IMR-90 (cell line): Measurements from ENCODE around the gene TEX2. TPM values are rescaled to one million over a fixed set of nuclear protein-coding genes. Genes with fewer than 3 reads are reported as not detected.

Experiments
- ATAC-seq: fragments of 200-7000 bp; cut with Tn5 transposase; 2 replicates; pipeline ENCODE4 v1.9.1; 2020; ENCODE audit warnings: low read depth, mild to moderate bottlenecking, moderate library complexity
- BruUV-seq: library from RNA; stranded (reverse); fragments of 400-500 nt; replicated peaks from 2 replicates; lab custom pipeline; 2021; lab: Mats Ljungman, UMichigan
- CTCF ChIA-PET: fragments of 300-600 bp; formaldehyde crosslinking; extraction: SDS; loops from one replicate; lab custom pipeline; 2021; ENCODE audit warnings: antibody characterized with exemption; lab: Yijun Ruan, JAX
- POLR2A ChIA-PET: fragments of 300-600 bp; sonication (Branson Sonifier 250); formaldehyde crosslinking; loops from one replicate; lab custom pipeline; 2022; ENCODE audit warnings: antibody characterized with exemption; ENCODE audit not compliant: unreplicated experiment; lab: Charles Lee
- DNase-seq: peaks from one replicate; pipeline ENCODE4 v3.0.0; 2013
- H2AFZ ChIP-seq: replicated peaks from 2 replicates; pipeline ENCODE3; 2013; ENCODE audit warnings: low read length, mild to moderate bottlenecking; ENCODE audit not compliant: poor library complexity
- H2AK5ac ChIP-seq: 2 replicates; pipeline ENCODE4 v1.6.1; 2013; ENCODE audit warnings: low read depth, low read length, inconsistent platforms
- H2AK9ac ChIP-seq: replicated peaks from 2 replicates; pipeline ENCODE3; 2013; ENCODE audit warnings: mild to moderate bottlenecking, low read depth, low read length, moderate library complexity; ENCODE audit not compliant: poor library complexity
- H2BK120ac ChIP-seq: 2 replicates; pipeline ENCODE4 v1.6.1; 2013; ENCODE audit warnings: low read depth, low read length, inconsistent platforms
- H2BK15ac ChIP-seq: 3 replicates; pipeline ENCODE4 v1.6.1; 2013; ENCODE audit warnings: low read depth, low read length, inconsistent platforms
- H2BK20ac ChIP-seq: 2 replicates; pipeline ENCODE4 v1.6.1; 2013; ENCODE audit warnings: low read depth, mild to moderate bottlenecking, inconsistent platforms, low read length, moderate library complexity
- H2BK5ac ChIP-seq: 2 replicates; pipeline ENCODE4 v1.6.1; 2013; ENCODE audit warnings: mild to moderate bottlenecking, low read depth, low read length, inconsistent platforms; ENCODE audit not compliant: poor library complexity, severe bottlenecking
- H3K14ac ChIP-seq: replicated peaks from 2 replicates; pipeline ENCODE4 v1.6.1; 2013; ENCODE audit warnings: low read depth, low read length, inconsistent platforms
- H3K18ac ChIP-seq: 2 replicates; pipeline ENCODE4 v1.6.1; 2013; ENCODE audit warnings: low read depth, low read length, control low read depth
- H3K23ac ChIP-seq: 2 replicates; pipeline ENCODE4 v1.6.1; 2013; ENCODE audit warnings: low read depth, low read length, inconsistent platforms
- H3K27ac ChIP-seq: 2 replicates; pipeline ENCODE4 v1.5.1; 2013; ENCODE audit warnings: mild to moderate bottlenecking, control low read depth, low read length; ENCODE audit not compliant: insufficient read depth
- H3K27me3 ChIP-seq: 2 replicates; pipeline ENCODE4 v1.6.1; 2013; ENCODE audit warnings: low read length; ENCODE audit not compliant: control insufficient read depth, insufficient read depth
- H3K36me3 ChIP-seq: 2 replicates; pipeline ENCODE4 v1.6.1; 2013; ENCODE audit warnings: low read length, mixed read lengths; ENCODE audit not compliant: control insufficient read depth, insufficient read depth
- H3K4ac ChIP-seq: 2 replicates; pipeline ENCODE4 v1.6.1; 2013; ENCODE audit warnings: low read depth, low read length, inconsistent platforms
- H3K4me1 ChIP-seq: 2 replicates; pipeline ENCODE4 v1.6.1; 2013; ENCODE audit warnings: low read length, mixed read lengths; ENCODE audit not compliant: control insufficient read depth, insufficient read depth
- H3K4me2 ChIP-seq: 2 replicates; pipeline ENCODE4 v1.6.1; 2013; ENCODE audit warnings: low read depth, mild to moderate bottlenecking, control low read depth, low read length, moderate library complexity
- H3K4me3 ChIP-seq: 2 replicates; pipeline ENCODE4 v1.5.1; 2013; ENCODE audit warnings: low read depth, mild to moderate bottlenecking, control low read depth, low read length, moderate library complexity; ENCODE audit not compliant: insufficient read depth
- H3K56ac ChIP-seq: 2 replicates; pipeline ENCODE4 v1.6.1; 2013; ENCODE audit warnings: low read length, inconsistent platforms; ENCODE audit not compliant: insufficient read depth; ENCODE audit errors: extremely low read depth
- H3K79me1 ChIP-seq, 2 experiments: 2 replicates each; pipeline ENCODE4 v1.6.1; 2013; ENCODE audit warnings: low read length in 2 of 2, inconsistent platforms in 1 of 2, low read depth in 1 of 2
- H3K9ac ChIP-seq: 2 replicates; pipeline ENCODE4 v1.6.1; 2013; ENCODE audit warnings: low read depth, low read length, control low read depth
- H3K9me1 ChIP-seq: 2 replicates; pipeline ENCODE4 v1.6.1; 2013; ENCODE audit warnings: low read length, inconsistent platforms; ENCODE audit not compliant: insufficient read depth
- H3K9me3 ChIP-seq: 2 replicates; pipeline ENCODE4 v1.6.1; 2013; ENCODE audit warnings: low read length; ENCODE audit not compliant: control insufficient read depth, insufficient read depth
- H4K20me1 ChIP-seq: 2 replicates; pipeline ENCODE4 v1.6.1; 2013; ENCODE audit warnings: low read length, inconsistent platforms; ENCODE audit not compliant: insufficient read depth
- H4K5ac ChIP-seq: 2 replicates; pipeline ENCODE4 v1.6.1; 2013; ENCODE audit warnings: mild to moderate bottlenecking, low read depth, low read length, control low read depth
- H4K8ac ChIP-seq, 2 experiments: 2 replicates each; pipeline ENCODE4 v1.6.1; 2013; ENCODE audit warnings: low read depth in 2 of 2, low read length in 2 of 2, control low read depth in 1 of 2, inconsistent platforms in 1 of 2
- H4K91ac ChIP-seq: 2 replicates; pipeline ENCODE4 v1.6.1; 2013; ENCODE audit warnings: low read depth, low read length, inconsistent platforms; ENCODE audit not compliant: insufficient read depth
- BHLHE40 ChIP-seq: fragments of 150-350 bp; IDR thresholded peaks from 2 replicates; pipeline ENCODE4 v1.6.1; 2016; ENCODE audit warnings: mild to moderate bottlenecking, low read depth, low read length
- CEBPB ChIP-seq: IDR thresholded peaks from 2 replicates; pipeline ENCODE4 v1.6.1; 2012; ENCODE audit warnings: low read depth, low read length, improper control_type of control experiment
- CHD1 ChIP-seq: IDR thresholded peaks from 2 replicates; pipeline ENCODE4 v1.6.1; 2012; ENCODE audit warnings: low read depth, low read length, improper control_type of control experiment
- CTCF ChIP-seq: conservative IDR thresholded peaks from 2 replicates; pipeline ENCODE4 v1.5.1; 2012; ENCODE audit warnings: mild to moderate bottlenecking, low read depth, low read length, improper control_type of control experiment
- FOS ChIP-seq: fragments of 150-350 bp; IDR thresholded peaks from 2 replicates; pipeline ENCODE4 v1.6.1; 2016; ENCODE audit warnings: low read depth, low read length
- MAFK ChIP-seq: IDR thresholded peaks from 2 replicates; pipeline ENCODE4 v1.6.1; 2012; ENCODE audit warnings: low read depth, low read length, improper control_type of control experiment
- MAZ ChIP-seq: IDR thresholded peaks from 2 replicates; pipeline ENCODE4 v1.6.1; 2012; ENCODE audit warnings: low read depth, mild to moderate bottlenecking, low read length, improper control_type of control experiment, moderate library complexity, borderline replicate concordance
- MXI1 ChIP-seq: IDR thresholded peaks from 2 replicates; pipeline ENCODE4 v1.6.1; 2012; ENCODE audit warnings: low read depth, mild to moderate bottlenecking, low read length, moderate library complexity, borderline replicate concordance
- NFE2L2 ChIP-seq: fragments of 150-350 bp; IDR thresholded peaks from 2 replicates; pipeline ENCODE4 v1.6.1; 2016; ENCODE audit warnings: low read depth, mild to moderate bottlenecking, low read length
- POLR2A ChIP-seq: IDR thresholded peaks from 2 replicates; pipeline ENCODE4 v1.6.1; 2012; ENCODE audit warnings: mild to moderate bottlenecking, low read depth, low read length
- RAD21 ChIP-seq: IDR thresholded peaks from 2 replicates; pipeline ENCODE4 v1.6.1; 2012; ENCODE audit warnings: low read length, improper control_type of control experiment
- RCOR1 ChIP-seq: IDR thresholded peaks from 2 replicates; pipeline ENCODE4 v1.6.1; 2012; ENCODE audit warnings: mild to moderate bottlenecking, low read length, improper control_type of control experiment; ENCODE audit not compliant: insufficient replicate concordance
- RFX5 ChIP-seq: IDR thresholded peaks from 2 replicates; pipeline ENCODE4 v1.8.0; 2012; ENCODE audit warnings: low read depth, mild to moderate bottlenecking, low read length, moderate library complexity
- SMC3 ChIP-seq: fragments of 150-350 bp; IDR thresholded peaks from 2 replicates; pipeline ENCODE4 v1.6.1; 2016; ENCODE audit warnings: low read depth, mild to moderate bottlenecking, antibody characterized with exemption, low read length, moderate library complexity
- USF2 ChIP-seq: fragments of 150-350 bp; IDR thresholded peaks from 2 replicates; pipeline ENCODE4 v1.6.1; 2017; ENCODE audit warnings: mild to moderate bottlenecking, antibody characterized with exemption, low read length, low read depth
- WGBS, 2 experiments: methylation state at CpG; one replicate each; pipeline versions ENCODE4 v1.1.5 to v1.1.7; 2013; ENCODE audit warnings: missing lambda C conversion rate in 2 of 2; ENCODE audit not compliant: insufficient read length in 1 of 2; ENCODE audit errors: extremely low coverage in 2 of 2; 5-methylcytosine and 5-hydroxymethylcytosine counted together
- dilution Hi-C: fragments of 300-500 bp; cut with HindIII; formaldehyde crosslinking; loops from one replicate; pipeline ENCODE4 v1.14.3; 2018; ENCODE audit warnings: low sequenced_read_pairs; ENCODE audit not compliant: unreplicated experiment
- in situ Hi-C: fragments of 300-500 bp; cut with MboI; formaldehyde crosslinking; loops from 3 replicates; pipeline ENCODE4 v1.14.3; 2019; ENCODE audit warnings: low sequenced_read_pairs, inconsistent platforms, mixed read lengths
- intact Hi-C: fragments of 100-400 bp; cut with micrococcal nuclease; formaldehyde crosslinking; loops from 2 replicates; pipeline ENCODE4 v1.10.0; 2022
- polyA plus RNA-seq, 3 experiments: library from polyadenylated mRNA; depleted of rRNA; stranded (reverse); fragments of >200 nt; gene quantifications; 2 replicates each; pipeline ENCODE4 v1.2.3, GENCODE V29; 2012; ENCODE audit warnings: low replicate concordance in 1 of 3
- total RNA-seq: library from RNA; depleted of rRNA; stranded (reverse); fragments of >200 nt; gene quantifications from 2 replicates; pipeline ENCODE4 v1.2.3, GENCODE V29; 2012
- TF ChIP-seq, protein P1 (sequence below): fragments of 150-350 bp; IDR thresholded peaks from 2 replicates; pipeline ENCODE4 v1.6.1; 2016; ENCODE audit warnings: low read depth, mild to moderate bottlenecking, low read length, moderate library complexity, borderline replicate concordance

The TEX2 gene
- total and polyA plus RNA-seq, 2 of the 4 experiments (the other 2 are of a cell fraction) = 18.2 to 21.9 TPM

- CTCF ChIA-PET = no interaction called here
- 100% methylated on average over 1 of the region's 3 CpGs; no CpG with 5 or more reads in 1 of the 2 experiments for WGBS, 2 experiments
These were observed 70.5 kb downstream of the TEX2 start for GRCh38 chr17:64192589-64192988.

More at GRCh38 chr17:64192589-64192988, 70.5 kb downstream of the TEX2 start:
- H4K8ac ChIP-seq = no peak overlapping the region
- no peak overlapping the region for H3K4ac ChIP-seq
- no peak overlapping the region for H2AFZ ChIP-seq
- BruUV-seq = no TSS peak
- no peak overlapping the region for H2BK5ac ChIP-seq
- DNase-seq (no peak), ATAC-seq (no peak)
- H3K56ac ChIP-seq = no peak overlapping the region
- no peak overlapping the region for H2AK5ac ChIP-seq
- intact Hi-C loops (no loop called here), in situ Hi-C loops (no loop called here), dilution Hi-C loops (no loop called here)
- H3K9me1 ChIP-seq = peaks cover 5% of the 10 kb centered on the region
- no peak overlapping the region for H2BK120ac ChIP-seq
- no peaks in the 10 kb centered on the region for H3K27me3 ChIP-seq
- peaks cover 5 to 7% of the 10 kb centered on the region in 2 experiments; a peak in 1 of 4 replicates for H3K79me1 ChIP-seq
- no peak overlapping the region for H2AK9ac ChIP-seq
- no peak overlapping the region for H3K9ac ChIP-seq
- no peak for TF ChIP-seq MAFK
- TF ChIP-seq MXI1 = no peak
- no peak for TF ChIP-seq RAD21
- no peak for TF ChIP-seq POLR2A
- TF ChIP-seq FOS = no peak
- TF ChIP-seq CHD1 = no peak
- no peak for TF ChIP-seq NFE2L2
- TF ChIP-seq USF2 = no peak
- no peak for TF ChIP-seq CEBPB
- no peak for TF ChIP-seq CTCF
- no peak for TF ChIP-seq BHLHE40
- TF ChIP-seq, protein P1, sequence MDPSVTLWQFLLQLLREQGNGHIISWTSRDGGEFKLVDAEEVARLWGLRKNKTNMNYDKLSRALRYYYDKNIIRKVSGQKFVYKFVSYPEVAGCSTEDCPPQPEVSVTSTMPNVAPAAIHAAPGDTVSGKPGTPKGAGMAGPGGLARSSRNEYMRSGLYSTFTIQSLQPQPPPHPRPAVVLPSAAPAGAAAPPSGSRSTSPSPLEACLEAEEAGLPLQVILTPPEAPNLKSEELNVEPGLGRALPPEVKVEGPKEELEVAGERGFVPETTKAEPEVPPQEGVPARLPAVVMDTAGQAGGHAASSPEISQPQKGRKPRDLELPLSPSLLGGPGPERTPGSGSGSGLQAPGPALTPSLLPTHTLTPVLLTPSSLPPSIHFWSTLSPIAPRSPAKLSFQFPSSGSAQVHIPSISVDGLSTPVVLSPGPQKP = no peak
- TF ChIP-seq MAZ = no peak
- no peak for TF ChIP-seq RCOR1
- TF ChIP-seq RFX5 = no peak
- TF ChIP-seq SMC3 = no peak
- H4K91ac ChIP-seq = no peak overlapping the region
- H3K4me1 ChIP-seq = peaks cover 3% of the 10 kb centered on the region
- H3K9me3 ChIP-seq = no peaks in the 10 kb centered on the region
- no peaks in the 10 kb centered on the region for H4K20me1 ChIP-seq
- H3K4me3 ChIP-seq = no peak overlapping the region
- H4K5ac ChIP-seq = no peak overlapping the region
- H3K14ac ChIP-seq = no peak overlapping the region
- no peak overlapping the region for H3K4me2 ChIP-seq
- peaks cover 9% of the 10 kb centered on the region for H3K36me3 ChIP-seq
- no peak overlapping the region for H3K23ac ChIP-seq
- H2BK20ac ChIP-seq = no peak overlapping the region
- no peak overlapping the region for H3K18ac ChIP-seq
- POLR2A ChIA-PET = no interaction called here
- no peak overlapping the region for H3K27ac ChIP-seq
- H2BK15ac ChIP-seq = no peak overlapping the region
